ENCODE measurements around the gene ZNF30. TPM values are rescaled to one million over a fixed set of nuclear protein-coding genes. Genes with fewer than 3 reads are reported as not detected.

Gene ZNF30
- total RNA-seq, 5 donors from 2014 or later (not counting 1 experiment from before 2014, with no cell fraction given) = 3.2 to 10.5 (median 8.7) TPM

Other genes starting within 250 kb of the ZNF30 start
- 1 to 10 TPM in 1 of 5 donors, under 1 TPM in 4; 0.16 to 1.4 (median 0.64) TPM for gene SCGB2B2, start 249.7 kb upstream of the ZNF30 start, total RNA-seq
- 10 to 100 TPM; 18.1 to 41.6 (median 35.7) TPM for gene ZNF302, start 249.2 kb upstream of the ZNF30 start, total RNA-seq
- 10 to 100 TPM in 3 of 5 donors, 1 to 10 TPM in 2; 4.5 to 22.9 (median 17.7) TPM for gene ZNF181, start 192.7 kb upstream of the ZNF30 start, total RNA-seq
- 10 to 100 TPM in 1 of 5 donors, 1 to 10 TPM in 4; 4.1 to 12.6 (median 8.1) TPM for gene ZNF599, start 153.7 kb upstream of the ZNF30 start, total RNA-seq
- 10 to 100 TPM; 14.1 to 29.0 (median 26.8) TPM for gene ZNF792, start 37.3 kb downstream of the ZNF30 start, total RNA-seq
- 100 to 1,000 TPM; 189 to 318 (median 227) TPM for gene GRAMD1A, start 73.4 kb downstream of the ZNF30 start, total RNA-seq
- gene SCN1B, start 103.6 kb downstream of the ZNF30 start, total RNA-seq = 1 to 10 TPM; 1.1 to 4.3 (median 3.7) TPM
- gene HPN, start 114.8 kb downstream of the ZNF30 start, total RNA-seq = under 1 TPM in 3 of 5 donors, not detected in 2; 0.41 to 0.51 (median 0.46) TPM
- gene FXYD3, start 188.9 kb downstream of the ZNF30 start, total RNA-seq = 1 to 10 TPM in 1 of 5 donors, under 1 TPM in 1, not detected in 3; 0.79 to 1.1 TPM
- gene LGI4, start 208.2 kb downstream of the ZNF30 start, total RNA-seq = 1 to 10 TPM in 1 of 5 donors, under 1 TPM in 4; 0.15 to 1.1 (median 0.89) TPM
- 1 to 10 TPM in 4 of 5 donors, under 1 TPM in 1; 0.70 to 7.7 (median 4.8) TPM for gene FXYD1, start 211.9 kb downstream of the ZNF30 start, total RNA-seq
- 10 to 100 TPM in 4 of 5 donors, 1 to 10 TPM in 1; 8.8 to 24.0 (median 12.6) TPM for gene FXYD7, start 216.4 kb downstream of the ZNF30 start, total RNA-seq
- 100 to 1,000 TPM; 440 to 616 (median 504) TPM for gene FXYD5, start 227.8 kb downstream of the ZNF30 start, total RNA-seq